GM12865 (cell line): ENCODE data around the gene PHLDB2.

Experiments
- DNase-seq: peaks from one replicate; pipeline ENCODE4 v3.0.0; 2010; ENCODE audit warnings: low read depth
- H3K4me3 ChIP-seq: 2 replicates; pipeline ENCODE4 v1.5.1; 2011; ENCODE audit warnings: mild to moderate bottlenecking, low read depth, low read length, control low read depth
- TF ChIP-seq, protein P1 (sequence below): IDR thresholded peaks from 2 replicates; pipeline ENCODE4 v1.5.1; 2011; ENCODE audit warnings: low read length, control low read depth, low read depth, inconsistent platforms; ENCODE audit not compliant: insufficient read depth; ENCODE audit errors: missing control alignments

The PHLDB2 gene

DNA sequence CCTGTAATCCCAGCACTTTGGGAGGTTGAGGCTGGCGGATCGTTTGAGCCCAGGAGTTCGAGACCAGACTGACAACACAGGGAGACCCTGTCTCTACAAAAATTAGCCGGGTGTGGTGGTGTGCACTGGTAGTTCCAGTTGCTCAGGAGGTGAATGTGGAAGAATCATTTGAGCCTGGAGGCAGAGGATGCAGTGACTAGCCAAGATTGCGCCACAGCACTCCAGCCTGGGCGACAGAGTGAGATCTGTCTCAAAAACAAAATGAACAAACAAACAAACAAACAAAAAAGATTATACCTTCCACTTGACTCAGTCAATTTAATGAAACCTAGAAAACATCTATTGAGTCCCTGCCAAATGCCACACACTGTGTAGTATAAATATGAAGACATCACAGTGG is 30.5 kb upstream of the PHLDB2 start:
- TF ChIP-seq, protein P1, sequence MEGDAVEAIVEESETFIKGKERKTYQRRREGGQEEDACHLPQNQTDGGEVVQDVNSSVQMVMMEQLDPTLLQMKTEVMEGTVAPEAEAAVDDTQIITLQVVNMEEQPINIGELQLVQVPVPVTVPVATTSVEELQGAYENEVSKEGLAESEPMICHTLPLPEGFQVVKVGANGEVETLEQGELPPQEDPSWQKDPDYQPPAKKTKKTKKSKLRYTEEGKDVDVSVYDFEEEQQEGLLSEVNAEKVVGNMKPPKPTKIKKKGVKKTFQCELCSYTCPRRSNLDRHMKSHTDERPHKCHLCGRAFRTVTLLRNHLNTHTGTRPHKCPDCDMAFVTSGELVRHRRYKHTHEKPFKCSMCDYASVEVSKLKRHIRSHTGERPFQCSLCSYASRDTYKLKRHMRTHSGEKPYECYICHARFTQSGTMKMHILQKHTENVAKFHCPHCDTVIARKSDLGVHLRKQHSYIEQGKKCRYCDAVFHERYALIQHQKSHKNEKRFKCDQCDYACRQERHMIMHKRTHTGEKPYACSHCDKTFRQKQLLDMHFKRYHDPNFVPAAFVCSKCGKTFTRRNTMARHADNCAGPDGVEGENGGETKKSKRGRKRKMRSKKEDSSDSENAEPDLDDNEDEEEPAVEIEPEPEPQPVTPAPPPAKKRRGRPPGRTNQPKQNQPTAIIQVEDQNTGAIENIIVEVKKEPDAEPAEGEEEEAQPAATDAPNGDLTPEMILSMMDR = no peak
- no peak for DNase-seq

DNA sequence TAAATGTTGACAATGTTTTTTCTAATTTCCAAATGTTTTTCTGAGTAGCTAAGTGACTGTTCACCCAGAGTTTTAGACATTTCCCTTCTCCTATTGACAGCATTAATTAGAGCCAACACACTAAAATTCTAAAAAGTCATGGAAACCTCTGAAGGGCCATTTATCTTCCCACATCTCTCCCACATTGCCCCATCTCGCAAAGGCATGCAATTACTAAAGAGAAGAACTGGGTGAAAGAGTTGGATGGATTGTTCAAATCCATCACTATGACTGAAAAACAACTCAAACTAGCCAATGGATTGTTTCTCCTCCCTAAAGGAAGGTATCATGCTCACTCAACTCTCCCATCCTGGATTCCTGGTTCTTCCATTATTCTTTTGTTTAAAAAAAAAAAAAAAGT is 30.0 kb upstream of the PHLDB2 start:
- TF ChIP-seq, protein P1 = no peak
- DNase-seq = no peak
- no peak overlapping the region for H3K4me3 ChIP-seq

More for the DNA sequence above, 30.5 kb upstream of the PHLDB2 start:
- H3K4me3 ChIP-seq = no peak overlapping the region

DNA sequence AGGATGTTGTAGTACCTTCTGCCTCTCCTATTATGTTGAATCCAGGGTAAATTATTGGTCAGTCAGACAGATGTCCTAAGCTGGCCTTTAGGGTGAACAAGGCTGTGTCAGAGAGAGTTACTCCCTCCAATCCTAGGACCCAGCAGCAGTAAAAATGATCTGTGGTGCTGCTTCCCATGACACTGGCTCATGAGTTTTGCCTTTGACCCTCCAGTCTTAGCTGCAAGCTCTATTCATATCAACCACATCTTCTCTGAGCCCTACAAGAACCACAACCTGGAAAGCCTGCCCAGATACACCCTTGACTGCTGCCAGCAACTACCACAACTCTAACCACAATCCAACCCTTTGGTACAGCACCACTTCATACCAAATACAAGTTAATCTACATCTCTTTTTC is 27.2 kb upstream of the PHLDB2 start:
- TF ChIP-seq, protein P1 = no peak
- H3K4me3 ChIP-seq = no peak overlapping the region
- peak; percentile 1 for DNase-seq

DNA sequence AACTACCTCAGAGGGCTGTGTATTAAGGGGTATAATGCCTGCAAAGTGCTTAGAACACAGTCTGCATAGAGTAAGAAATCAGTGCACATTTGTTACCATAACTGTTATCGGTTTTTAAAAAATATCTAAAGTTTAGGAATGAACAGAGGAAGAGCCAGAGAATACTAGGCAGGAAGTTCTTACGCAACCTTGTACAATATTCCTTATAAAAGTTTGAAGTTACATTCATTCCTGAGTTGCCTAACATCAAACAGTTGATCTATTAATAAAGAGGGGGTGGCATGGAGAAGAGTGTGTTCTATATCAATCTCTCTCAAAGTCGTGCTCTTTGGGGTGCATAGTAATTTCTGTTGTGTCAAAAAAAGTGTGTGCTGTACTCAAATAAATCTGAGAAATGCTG is 22.0 kb upstream of the PHLDB2 start:
- H3K4me3 ChIP-seq = no peak overlapping the region
- TF ChIP-seq, protein P1 = no peak
- no peak for DNase-seq

DNA sequence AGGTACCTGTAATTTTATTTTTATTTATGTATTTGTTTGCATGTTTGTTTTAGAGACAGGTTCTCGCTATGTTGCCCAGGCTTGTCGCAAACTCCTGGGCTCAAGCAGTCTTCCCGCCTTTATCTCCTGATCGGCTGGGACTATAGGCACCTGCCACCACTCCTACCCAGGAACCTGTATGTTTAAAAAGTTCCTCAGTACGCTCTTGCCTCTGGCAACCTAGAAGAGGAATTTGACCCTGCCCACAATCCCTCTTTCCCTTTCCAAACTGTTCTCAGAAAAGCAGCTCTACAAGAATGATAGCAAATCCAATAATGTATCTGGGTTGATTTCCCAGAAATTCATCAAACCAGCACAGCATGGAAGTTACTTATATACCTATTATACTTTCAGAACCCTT is 20.9 kb upstream of the PHLDB2 start:
- H3K4me3 ChIP-seq = no peak overlapping the region
- no peak for DNase-seq
- TF ChIP-seq, protein P1 = no peak

DNA sequence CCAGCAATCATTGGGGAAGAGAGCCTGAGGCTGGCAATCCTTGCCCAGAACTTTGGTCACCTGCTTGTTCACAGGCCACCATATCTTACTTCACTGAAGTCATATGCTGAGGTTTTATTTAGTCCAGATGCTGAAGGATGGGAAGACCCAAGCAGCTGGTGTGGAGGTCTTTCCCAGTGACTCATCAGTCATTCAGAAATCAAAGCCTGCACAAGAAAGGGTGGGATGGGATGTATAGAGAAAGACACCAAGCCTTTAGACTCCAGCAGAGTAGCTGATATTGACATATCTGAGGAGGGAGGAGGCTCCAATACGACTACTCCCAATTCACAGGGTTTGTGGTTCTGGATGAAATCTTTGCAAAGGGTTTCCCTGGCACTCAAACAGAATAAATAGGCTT is 13.0 kb upstream of the PHLDB2 start:
- TF ChIP-seq, protein P1 = no peak

DNA sequence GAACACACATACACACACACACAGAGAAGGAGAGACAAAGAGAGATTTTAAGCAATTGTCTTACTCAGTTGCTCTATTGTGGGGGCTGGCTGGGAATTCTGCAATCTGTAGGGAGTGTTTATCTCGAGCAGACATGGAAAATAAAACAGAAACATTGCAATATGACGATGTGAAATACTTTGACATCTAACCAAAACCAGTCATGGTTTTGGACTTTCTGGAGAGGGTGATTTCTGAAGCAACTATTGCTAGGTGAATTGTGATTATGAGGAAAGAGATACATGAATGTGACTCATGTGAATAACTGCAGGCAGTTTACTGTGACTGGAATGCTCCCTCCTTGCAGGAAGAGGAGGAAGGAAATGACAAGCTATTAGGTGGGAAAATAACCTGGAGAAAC is 12.3 kb upstream of the PHLDB2 start:
- TF ChIP-seq, protein P1 = no peak
- no peak for DNase-seq
- H3K4me3 ChIP-seq = no peak overlapping the region

More for the DNA sequence above, 13.0 kb upstream of the PHLDB2 start:
- DNase-seq = no peak
- H3K4me3 ChIP-seq = no peak overlapping the region
